ENCODE measurements around the gene ATG9B.
"Not testable (repeated sequence)": the region's sequence is repeated elsewhere in the genome, so short reads cannot be mapped to it uniquely, and the experiment has no call there.

The ATG9B gene

GRCh38 chr7:151035026-151035717 lies 10.9 kb upstream of the ATG9B start:
- peak; percentile 73 to 85 for DNase-seq

DNA sequence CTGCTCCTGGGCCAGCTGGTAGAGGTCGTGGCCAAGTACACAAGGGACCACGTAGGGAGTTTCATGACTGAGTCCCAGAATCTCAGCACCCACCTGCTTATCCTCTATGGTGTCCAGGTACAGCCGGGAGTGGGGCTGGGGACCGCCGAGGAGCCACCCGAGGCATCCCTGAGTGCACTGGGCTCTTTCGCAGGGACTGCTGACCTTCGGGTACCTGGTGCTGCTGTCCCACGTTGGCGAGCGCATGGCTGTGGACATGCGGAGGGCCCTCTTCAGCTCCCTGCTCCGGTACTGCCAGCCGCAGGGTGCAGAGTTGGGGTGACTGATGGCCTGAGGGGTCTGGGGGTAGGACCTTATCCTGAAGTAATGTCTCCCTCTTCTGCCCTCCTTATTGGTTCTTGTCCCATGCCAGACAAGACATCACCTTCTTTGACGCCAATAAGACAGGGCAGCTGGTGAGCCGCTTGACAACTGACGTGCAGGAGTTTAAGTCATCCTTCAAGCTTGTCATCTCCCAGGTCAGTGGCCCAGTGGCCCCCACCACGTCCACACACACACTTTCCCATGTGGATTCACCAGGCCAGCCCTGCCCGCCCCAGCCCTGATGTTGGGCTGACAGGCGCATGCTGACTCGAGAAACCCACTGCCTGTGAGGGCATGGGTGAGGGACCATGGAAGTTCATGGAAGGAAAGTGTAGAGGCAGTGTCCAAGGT lies 10.2 kb upstream of the ATG9B start:
- no peak for DNase-seq

GRCh38 chr7:151033864-151034249 lies 9.6 kb upstream of the ATG9B start:
- DNase-seq: no peak

DNA sequence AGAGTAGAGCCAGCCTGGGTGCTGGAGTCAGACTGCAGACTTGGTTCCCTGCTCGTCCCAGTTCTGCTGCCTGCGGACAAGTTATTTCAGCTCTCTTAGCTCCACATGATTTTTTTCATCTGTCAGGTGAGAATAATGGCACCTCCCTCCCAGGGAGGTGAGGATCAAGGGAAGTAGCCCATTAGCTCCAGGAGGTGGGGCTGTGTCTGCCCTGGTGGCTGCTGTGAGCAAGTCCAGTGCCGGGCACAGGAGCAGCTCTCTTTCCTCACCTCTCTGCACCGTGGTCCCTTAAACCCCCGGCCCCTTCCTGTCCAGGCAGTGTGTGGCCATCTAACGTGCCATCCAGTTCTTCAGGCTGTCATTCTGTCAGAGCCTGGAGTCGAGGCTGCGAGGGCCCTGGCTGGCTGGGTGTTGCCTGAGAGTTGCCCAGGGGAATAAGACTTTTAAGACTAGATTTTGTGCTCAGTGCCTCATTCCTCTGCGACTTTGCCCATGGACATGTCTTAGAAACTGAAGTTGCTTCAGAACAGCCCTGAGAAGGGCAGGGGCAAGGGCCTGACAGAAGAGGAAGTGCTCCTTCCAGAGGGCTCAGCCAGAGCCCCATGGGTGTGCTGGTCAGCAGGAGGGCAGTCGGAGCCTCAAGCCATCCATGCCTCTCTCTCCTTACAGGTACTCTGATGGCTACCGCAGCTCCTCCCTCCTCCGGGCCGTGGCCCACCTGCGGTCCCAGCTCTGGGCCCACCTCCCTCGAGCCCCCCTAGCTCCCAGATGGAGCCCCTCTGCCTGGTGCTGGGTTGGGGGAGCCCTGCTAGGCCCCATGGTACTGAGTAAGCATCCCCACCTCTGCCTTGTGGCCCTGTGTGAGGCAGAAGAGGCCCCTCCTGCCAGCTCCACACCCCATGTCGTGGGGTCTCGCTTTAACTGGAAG lies 8.9 kb upstream of the ATG9B start:
- DNase-seq: peak in 1 of 2 donors; percentile 21

- DNase-seq: no peak
Observed at GRCh38 chr7:151031011-151031410, 6.7 kb upstream of the ATG9B start.

DNA sequence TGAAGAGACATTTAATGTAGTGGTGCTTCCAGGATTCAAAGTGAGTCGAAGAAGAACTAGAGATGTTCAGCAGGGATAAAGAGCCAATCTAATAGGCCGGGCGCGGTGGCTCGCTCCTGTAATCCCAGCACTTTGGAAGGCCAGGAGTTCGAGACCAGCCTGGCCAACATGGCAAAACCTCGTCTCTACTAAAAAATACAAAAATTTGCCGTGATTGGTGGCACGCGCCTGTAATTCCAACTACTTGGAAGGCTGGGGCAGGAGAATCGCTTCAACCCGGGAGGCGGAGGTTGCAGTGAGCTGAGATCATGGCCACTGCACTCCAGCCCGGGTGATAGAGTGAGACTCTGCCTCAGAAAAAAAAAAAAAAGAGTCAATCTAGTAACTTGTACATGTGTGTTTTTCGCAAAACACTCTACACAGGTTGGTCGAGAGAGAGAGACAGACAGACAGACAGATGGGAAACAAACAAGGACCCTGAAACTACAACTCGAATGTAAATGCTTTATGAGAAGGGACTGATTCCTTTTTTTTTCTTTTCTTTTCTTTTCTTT lies 4.7 kb upstream of the ATG9B start:
- DNase-seq: no peak

DNA sequence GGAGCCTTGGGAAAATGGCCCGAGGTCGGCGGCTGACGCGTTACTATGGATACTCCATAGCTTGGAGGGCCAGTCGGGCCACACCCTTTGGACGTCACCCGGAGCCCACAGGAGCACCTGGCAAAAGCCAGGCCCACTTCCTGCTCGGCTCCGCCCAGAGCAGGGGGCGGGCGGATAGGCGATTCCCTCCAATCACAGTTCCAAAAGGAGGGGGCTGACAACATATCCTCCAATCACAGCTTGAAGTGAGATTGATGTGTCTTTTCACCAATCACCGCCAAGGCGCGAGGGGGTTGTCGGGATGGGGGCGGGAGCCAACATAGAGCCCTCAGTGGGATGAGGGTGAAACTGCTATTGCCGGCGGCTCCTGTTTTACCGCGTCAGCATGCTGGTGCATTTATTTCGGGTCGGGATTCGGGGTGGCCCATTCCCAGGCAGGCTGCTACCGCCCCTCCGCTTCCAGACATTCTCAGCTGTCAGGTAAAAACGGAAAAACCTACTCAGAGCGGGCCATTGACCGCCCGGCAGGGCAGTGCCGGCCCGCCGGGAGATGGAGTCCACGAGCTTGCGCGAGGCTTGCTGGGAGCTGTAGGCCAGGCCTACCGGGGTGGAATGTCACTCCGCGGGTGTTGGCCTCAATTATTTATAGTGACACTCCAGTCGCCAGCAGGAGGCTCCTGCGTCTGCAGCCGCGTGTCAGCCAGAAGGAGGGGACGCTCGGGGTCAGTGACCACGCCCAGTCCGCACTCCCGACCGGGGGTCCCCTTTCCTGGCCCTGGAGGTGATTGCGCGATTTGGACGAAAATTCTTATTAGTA lies 4.0 kb upstream of the ATG9B start, which contains the start of gene ABCB8:
Gene ABCB8, plus strand, starts transcription at position 320 of the 817 bp plus-strand sequence. Its CDS starts 66 bp downstream, at position 386.
- peak; percentile 99 to 100 for DNase-seq

- not testable (repeated sequence) for DNase-seq
Observed at GRCh38 chr7:151027728-151028130, 3.4 kb upstream of the ATG9B start.

DNA sequence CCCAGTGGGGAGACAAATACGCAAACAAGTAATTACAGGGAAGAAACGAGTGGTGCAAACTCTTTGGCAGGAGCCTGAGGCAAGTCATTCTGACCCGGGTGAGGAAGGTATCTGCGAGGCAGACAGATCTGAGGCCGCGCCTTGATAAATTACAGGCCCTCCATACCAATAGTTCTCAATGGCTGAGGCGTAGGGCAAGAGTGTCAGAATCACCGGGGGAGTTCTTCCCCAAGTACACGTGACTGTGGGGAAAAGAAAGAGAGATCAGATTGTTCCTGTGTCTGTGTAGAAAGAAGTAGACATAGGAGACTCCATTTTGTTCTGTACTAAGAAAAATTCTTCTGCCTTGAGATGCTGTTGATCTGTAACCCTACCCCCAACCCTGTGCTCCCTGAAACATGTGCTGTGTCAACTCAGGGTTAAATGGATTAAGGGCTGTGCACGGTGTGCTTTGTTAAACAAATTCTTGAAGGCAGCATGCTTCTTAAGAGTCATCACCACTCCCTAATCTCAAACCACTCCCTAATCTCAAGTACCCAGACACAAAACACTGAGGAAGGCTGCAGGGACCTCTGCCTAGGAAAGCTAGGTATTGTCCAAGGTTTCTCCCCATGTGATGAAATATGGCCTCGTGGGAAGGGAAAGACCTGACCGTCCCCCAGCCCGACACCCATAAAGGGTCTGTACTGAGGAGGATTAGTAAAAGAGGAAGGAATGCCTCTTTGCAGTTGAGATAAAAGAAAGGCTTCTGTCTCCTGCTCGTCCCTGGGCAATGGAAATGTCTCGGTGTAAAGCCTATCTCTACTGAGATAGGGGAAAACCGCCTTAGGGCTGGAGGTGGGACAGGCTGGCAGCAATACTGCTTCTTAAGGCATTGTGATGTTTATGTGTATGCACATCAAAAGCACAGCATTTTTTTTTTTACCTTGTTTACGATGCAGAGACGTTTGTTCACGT lies 2.8 kb upstream of the ATG9B start:
- DNase-seq: not testable (repeated sequence)

DNA sequence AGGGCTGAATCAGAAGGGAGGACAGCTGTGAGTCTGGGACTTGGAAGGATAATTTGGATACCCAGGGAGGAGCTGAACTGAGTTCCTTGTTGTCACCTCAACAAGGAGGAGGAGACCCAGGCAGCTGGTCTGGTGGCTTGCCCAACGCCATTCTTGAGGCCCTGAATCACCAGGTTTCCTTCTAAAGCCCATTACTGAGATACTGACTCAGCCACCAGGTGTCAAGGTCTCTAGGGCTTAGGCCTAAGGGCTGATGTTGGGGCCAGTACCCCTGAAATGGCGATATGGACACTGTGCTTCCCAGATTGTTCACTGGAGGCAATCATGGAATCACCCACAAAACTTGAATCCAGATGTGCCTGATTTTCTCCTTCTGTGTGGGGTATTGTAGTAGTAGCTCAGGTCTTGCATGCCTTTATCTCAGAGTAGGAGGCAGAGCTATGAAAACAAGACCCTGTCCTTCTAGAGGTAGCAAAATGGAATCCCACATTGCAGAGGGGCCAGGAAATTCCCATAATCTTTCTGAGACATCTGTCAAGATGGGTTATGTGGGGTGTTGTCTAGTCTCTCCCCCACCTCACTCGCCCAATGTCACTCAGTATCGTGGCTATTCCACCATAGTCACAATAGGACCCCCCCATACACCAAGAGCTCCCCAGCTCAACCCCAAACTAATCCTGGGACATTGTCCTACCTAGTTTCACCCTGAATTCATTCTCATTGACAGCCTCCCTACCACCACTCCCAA lies 1.8 kb upstream of the ATG9B start:
- no peak for DNase-seq

DNA sequence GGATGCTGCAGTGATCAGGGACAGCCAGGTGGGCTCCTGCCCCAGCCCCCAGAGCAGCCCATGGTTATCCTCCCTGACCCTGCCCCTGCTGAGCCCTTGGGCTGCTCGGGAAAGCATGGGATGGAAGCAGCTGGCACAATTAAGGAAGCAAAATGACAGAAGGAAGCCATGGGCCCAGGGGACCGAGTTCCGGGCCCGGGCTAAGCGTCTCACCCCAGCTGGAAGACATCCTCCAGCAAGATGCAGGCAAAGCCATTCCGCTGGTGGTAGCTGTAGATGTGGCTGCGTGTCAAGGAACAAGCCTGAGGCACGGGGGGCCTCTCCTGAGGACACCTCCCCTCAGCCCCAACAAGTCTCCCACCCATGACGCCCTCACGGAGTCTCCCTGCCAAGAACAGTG lies 1.1 kb downstream of the ATG9B start:
- no peak for DNase-seq

- DNase-seq: no peak
Observed at GRCh38 chr7:151020231-151020630, 4.1 kb downstream of the ATG9B start.

GRCh38 chr7:151019130-151019447 lies 5.2 kb downstream of the ATG9B start:
- no peak for DNase-seq

GRCh38 chr7:151018421-151019129 lies 5.7 kb downstream of the ATG9B start:
- no peak for DNase-seq

DNA sequence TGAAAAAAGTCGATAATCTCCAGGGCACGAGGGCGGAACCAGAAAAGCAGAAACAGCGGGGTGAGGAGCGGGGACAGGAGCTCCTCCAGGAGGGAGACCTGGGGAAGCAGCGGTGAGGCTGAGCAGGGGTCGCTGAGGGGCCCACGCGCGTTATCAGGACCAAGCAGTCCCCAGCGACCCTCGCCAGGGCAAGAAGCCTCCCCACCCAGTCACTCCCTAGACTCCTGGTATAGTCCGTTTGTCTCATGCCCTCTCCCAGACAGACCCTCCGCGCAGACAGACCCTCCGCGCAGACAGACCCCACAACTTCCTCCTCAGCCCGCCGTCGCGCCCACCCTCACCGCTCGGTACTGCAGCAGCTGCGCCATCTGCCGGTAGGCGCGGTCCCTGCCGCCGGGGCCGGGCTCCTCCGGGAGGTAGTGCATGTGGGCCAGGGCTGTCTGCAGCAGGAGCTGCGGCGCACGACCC lies 6.3 kb downstream of the ATG9B start:
- peak in 1 of 2 donors; percentile 63 for DNase-seq

DNA sequence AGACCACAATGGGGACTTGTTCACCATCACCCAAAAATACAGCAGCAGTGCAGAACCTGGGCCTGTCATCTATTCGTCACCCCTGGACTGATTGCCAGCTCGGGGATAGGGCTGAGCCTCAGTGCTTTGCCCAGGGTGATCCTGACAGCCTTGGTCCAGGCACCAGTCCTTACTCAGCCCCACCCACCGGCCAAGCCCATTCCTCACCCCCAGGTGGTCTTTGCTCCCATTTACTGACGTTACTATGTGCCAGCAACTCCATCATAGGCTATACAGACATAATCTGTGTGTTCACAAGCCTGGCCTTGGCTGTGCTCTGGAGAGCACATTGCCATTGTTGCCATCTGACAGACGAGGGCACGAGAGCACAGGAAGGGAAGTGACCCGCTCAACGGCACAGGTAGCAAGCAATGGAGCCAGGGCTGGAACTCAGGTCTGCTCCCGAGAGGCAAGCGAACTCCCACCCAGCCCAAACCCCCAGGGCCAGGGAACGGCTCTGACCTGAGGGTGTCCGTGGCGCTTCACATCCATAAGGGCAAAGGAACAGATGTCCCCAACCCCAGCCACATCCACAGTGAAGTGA lies 6.8 kb downstream of the ATG9B start:
- no peak for DNase-seq

DNA sequence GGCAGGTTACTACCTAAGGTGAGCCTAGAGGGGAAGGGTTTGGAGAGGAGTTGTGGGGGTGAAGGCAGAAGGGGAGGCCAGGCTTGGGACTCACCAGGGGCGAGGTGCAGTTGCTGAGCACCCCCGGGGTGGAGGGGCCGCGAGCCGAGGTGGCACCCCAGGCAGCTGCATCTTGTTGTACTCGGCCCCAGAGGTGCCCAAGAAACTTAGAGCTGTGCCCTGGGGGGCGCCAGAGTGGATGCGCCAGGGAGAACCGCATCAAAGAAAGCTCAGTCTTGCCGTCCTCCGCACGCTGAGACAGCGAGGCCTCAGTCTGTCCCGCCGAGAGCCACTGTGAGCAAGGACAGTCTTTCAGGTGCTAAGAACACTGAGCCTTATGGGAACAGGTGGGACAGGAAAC lies 7.4 kb downstream of the ATG9B start:
- no peak for DNase-seq

DNA sequence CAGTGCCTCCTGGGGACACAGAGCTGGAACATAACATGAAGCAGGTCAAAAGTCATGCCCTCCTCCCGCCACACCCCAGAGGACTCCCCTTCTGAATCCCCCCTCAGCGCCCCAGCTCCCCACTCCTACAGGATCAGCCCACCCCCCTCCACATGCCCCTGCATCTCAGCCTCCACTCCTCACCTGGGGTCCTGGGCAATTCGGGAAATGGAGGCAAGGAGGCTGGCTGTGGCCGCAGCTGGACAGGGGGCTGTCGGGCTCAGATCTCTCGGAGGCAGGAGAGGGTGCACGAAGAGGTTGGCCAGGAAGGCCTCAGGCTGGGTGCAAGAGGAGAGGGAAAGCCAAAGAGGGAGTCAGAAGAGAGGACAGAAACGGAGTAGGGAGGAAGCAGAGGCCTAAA lies 7.8 kb downstream of the ATG9B start:
- no peak for DNase-seq

DNA sequence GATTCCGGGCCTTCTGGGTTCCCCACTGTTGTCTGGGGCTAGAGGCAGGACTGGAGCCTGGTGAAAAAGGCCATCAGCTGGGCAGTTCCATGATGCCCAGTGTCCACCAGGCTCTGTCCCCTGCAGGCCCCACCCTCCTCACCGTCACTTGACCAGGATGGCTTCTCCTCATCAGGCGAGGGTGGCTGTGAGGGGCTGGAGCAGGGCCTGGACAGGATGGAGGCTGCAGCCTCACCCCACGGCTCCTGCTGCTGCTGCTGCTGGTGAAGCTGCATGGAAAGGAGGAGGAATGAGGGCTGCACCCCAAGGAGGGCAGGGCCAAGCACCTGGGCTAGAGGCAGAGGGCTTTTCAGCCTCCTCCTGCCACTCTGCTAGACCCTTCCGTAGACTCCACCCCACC lies 8.3 kb downstream of the ATG9B start:
- DNase-seq: no peak

All from inflammatory macrophage treated with lipopolysaccharide for 1 hour (primary cell).